Mucosa of rectum (tissue), 2 donors: Measurements from ENCODE around the gene RET.

Experiments
- H3K27ac ChIP-seq, 2 donors: one replicate each; pipeline ENCODE4 v1.7.0; 2013; ENCODE audit warnings: inconsistent platforms in 2 of 2, low read depth in 2 of 2, low read length in 2 of 2
- H3K27me3 ChIP-seq, 2 donors: one replicate each; pipeline ENCODE4 v1.7.0; 2013; ENCODE audit warnings: low read length in 2 of 2; ENCODE audit not compliant: control insufficient read depth in 2 of 2, insufficient read depth in 2 of 2
- H3K36me3 ChIP-seq, 2 donors: one replicate each; pipeline ENCODE4 v1.7.0; 2013; ENCODE audit warnings: low read length in 2 of 2; ENCODE audit not compliant: control insufficient read depth in 2 of 2, insufficient read depth in 2 of 2
- H3K4me1 ChIP-seq, 2 donors: one replicate each; pipeline ENCODE4 v1.7.0; 2013; ENCODE audit warnings: low read length in 2 of 2, mild to moderate bottlenecking in 1 of 2; ENCODE audit not compliant: control insufficient read depth in 2 of 2, insufficient read depth in 2 of 2
- H3K4me3 ChIP-seq, 2 donors: one replicate each; pipeline ENCODE4 v1.7.0; 2013; ENCODE audit warnings: low read length in 2 of 2
- H3K9ac ChIP-seq, 2 donors: one replicate each; pipeline ENCODE4 v1.7.0; 2013; ENCODE audit warnings: low read length in 2 of 2, low read depth in 1 of 2, mild to moderate bottlenecking in 1 of 2
- H3K9me3 ChIP-seq, 2 donors: one replicate each; pipeline ENCODE4 v1.7.0; 2013; ENCODE audit warnings: low read length in 2 of 2; ENCODE audit not compliant: control insufficient read depth in 2 of 2
- donor health status: healthy.
- donor health status: Normal muscosa, but diverticular disease.

RET gene

DNA sequence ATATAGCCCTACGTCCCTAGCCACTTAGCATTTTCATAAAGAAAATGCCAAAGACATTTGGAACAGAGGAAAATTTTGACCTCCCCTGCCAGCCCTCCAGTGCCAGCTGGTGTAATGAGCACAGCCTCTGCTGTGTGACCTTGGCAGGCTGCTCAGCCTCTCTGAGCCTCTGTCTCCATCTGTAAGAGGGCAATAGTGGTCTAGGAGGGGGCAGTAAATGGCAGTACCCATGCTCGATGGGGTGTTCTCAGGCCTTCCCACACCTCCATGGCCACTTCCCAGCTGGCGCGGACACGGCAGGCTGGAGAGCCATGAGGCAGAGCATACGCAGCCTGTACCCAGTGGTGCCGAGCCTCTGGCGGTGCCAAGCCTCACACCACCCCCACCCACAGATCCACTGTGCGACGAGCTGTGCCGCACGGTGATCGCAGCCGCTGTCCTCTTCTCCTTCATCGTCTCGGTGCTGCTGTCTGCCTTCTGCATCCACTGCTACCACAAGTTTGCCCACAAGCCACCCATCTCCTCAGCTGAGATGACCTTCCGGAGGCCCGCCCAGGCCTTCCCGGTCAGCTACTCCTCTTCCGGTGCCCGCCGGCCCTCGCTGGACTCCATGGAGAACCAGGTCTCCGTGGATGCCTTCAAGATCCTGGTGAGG, 37.3 kb downstream of the RET start:
- H3K9me3 ChIP-seq = no peaks in the 10 kb centered on the region
- H3K4me3 ChIP-seq = no peak overlapping the region
- H3K9ac ChIP-seq = no peak overlapping the region
- no peak overlapping the region for H3K27ac ChIP-seq
- no peaks in the 10 kb centered on the region for H3K27me3 ChIP-seq
- peaks cover 0 to 4% of the 10 kb centered on the region in 2 donors for H3K4me1 ChIP-seq
- no peaks in the 10 kb centered on the region for H3K36me3 ChIP-seq

DNA sequence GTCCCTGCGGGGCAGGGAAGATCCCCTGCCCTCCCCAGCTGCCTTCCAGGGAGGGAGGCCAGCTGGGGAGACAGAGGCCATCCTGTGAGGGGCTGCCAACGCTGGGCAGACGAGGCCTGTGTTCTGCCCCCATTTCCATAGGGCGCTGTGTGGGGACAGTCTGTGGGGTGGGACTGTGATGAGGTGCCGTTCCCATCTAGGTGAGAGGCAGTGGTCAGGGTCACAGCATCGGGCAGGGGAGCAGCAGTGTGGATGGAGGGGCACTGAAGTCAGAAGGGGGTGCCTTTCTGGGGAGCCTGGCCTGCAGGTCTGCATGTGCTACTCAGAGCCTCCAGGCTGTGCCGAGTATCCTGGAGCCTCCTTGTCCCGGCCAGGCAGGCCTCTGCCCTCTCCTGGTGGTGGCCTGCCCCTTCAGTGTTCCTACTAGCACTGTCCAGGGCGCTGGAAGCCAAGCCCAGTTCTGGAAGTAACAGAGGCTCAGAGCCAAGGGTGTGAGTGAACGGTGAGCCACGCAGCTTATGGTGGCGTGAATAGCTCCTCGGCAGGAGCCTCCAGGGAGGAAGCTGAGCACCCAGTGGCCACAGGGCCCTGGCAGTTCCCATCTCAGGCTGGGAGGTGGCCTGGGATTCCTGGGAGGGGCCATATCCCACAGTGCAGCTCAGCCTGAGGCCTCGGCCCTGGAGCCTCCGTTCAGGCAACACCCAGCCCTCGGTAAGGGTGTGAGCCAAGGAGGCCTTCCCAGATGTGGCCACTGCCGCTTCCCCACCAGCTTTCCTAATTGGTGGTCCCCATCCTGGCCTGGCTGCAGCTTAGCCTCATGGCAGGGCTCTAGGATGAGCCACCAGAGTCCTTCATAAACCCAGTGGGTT, 38.1 kb downstream of the RET start:
- no peaks in the 10 kb centered on the region for H3K9me3 ChIP-seq
- no peaks in the 10 kb centered on the region for H3K27me3 ChIP-seq
- no peak overlapping the region for H3K27ac ChIP-seq
- peaks cover 0 to 4% of the 10 kb centered on the region in 2 donors for H3K4me1 ChIP-seq
- H3K4me3 ChIP-seq = no peak overlapping the region
- H3K36me3 ChIP-seq = no peaks in the 10 kb centered on the region
- H3K9ac ChIP-seq = no peak overlapping the region

DNA sequence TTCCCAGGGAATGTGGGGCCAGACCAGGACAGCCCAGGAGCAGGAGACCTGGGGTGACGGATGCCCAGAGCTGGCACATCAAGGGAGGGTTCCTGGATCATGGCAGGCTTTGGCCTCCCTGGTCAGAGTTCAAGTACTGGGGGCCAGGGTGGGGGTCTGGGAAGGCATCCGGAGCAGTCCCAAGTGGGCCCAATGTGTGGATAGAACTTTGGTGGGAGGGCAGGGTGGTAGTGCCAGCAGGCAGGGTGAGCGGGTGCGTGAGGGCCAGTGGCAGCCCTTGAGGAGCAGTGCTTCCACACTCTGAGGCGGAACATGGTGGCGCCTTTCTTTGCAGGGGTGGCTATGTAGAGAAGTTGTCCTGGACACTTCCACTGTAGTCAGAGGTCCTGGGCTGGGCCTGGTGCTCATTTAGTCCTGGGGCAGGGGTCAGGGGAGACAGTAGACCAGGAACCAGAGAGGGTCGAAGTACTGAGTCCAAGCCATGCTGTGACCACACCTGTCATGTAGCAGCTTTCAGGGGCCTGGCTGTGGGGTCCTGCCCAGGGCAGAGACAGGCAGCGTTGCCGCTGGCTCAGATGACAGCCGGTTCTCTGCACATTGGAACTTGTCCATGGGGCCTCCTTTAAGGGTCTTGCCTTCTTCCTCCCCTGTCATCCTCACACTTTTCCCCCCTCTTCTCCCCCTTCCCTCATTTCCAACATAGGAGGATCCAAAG, 39.2 kb downstream of the RET start:
- Histone ChIP-seq H3K36me3 (no peaks in the 10 kb centered on the region), H3K27ac (no peak overlapping the region), H3K9me3 (no peaks in the 10 kb centered on the region), H3K9ac (no peak overlapping the region), H3K4me3 (no peak overlapping the region), H3K27me3 (no peaks in the 10 kb centered on the region), H3K4me1 (no peaks in the 10 kb centered on the region)

DNA sequence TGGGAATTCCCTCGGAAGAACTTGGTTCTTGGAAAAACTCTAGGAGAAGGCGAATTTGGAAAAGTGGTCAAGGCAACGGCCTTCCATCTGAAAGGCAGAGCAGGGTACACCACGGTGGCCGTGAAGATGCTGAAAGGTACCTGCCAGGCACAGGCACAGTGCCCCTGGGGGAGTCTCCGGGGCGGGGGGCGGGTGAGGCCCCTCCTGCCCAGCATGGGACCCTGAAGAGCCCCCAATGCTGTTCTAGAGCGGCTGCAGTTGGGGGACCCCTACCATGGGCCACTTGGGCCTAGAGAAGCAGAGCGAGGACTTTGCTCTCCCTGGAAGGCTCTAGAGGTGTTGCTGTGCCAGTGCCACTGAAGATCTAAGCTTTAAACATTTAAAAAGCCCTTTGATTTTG, 39.7 kb downstream of the RET start:
- Histone ChIP-seq H3K36me3 (no peaks in the 10 kb centered on the region), H3K9ac (no peak overlapping the region), H3K9me3 (no peaks in the 10 kb centered on the region), H3K4me1 (no peaks in the 10 kb centered on the region), H3K4me3 (no peak overlapping the region), H3K27ac (no peak overlapping the region), H3K27me3 (no peaks in the 10 kb centered on the region)

DNA sequence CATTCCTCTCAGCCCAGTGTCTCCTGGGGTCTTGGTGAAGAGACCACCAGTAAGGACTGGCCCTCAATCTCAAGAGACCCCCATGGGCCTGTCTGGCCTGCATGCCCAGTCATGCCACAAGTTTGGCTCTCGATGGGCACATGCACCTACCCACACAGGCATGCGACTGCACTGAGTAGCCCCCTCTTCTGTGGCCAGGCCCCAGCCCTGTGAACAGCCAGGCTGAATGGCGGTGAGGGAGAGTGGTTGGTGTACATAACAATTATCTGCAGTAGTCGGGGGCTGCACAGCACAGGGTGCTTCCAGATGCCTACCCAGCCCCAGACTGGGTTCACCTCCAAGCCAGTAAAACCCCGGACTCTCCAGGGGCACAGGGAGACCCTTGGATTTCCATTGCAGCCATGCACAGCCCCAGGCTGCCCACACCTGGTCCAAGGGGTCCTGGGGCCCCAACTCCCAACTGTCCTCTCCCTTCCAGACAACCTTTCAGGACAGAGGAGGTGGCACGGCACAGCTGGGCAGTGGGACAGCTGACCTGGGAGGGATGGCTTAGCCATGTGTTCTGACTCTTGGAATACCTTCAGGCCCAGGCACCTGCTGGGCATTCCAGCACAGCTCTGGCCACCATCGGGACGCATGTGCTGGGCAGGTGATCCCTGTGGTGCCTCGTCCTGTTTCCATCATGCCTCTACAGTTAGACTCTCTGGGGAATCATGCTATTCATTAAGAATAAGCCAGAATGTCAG, 40.3 kb downstream of the RET start:
- no peak overlapping the region for H3K9ac ChIP-seq
- peaks cover 0 to 2% of the 10 kb centered on the region in 2 donors for H3K4me1 ChIP-seq
- no peak overlapping the region for H3K4me3 ChIP-seq
- no peaks in the 10 kb centered on the region for H3K27me3 ChIP-seq
- no peaks in the 10 kb centered on the region for H3K9me3 ChIP-seq
- no peaks in the 10 kb centered on the region for H3K36me3 ChIP-seq
- no peak overlapping the region for H3K27ac ChIP-seq

DNA sequence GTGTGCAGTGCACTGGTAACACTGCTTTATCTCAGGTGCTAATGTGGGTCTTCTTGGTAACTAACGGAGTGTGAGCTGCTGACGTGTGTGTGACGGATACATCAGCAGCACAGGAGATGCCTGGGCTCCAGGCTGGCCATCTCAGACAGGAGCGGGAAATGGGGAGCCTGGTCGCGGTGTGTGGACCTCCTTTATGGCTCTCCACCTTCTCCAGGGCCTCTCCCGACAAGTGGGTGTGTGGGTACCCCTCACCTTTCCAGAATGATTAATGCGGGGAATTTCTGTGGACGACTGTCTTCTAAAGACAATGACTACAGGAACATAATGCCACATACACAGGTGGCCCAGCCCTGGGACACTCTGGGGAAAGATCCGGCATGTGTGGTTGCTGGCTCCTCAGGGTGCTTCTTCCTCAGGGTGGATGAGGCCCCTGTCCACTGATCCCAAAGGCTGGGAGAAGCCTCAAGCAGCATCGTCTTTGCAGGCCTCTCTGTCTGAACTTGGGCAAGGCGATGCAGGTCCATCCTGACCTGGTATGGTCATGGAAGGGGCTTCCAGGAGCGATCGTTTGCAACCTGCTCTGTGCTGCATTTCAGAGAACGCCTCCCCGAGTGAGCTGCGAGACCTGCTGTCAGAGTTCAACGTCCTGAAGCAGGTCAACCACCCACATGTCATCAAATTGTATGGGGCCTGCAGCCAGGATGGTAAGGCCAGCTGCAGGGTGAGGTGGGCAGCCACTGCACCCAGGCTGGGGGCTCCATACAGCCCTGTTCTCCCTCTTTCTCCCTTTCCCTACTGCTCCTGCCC, 41.1 kb downstream of the RET start:
- no peak overlapping the region for H3K9ac ChIP-seq
- H3K36me3 ChIP-seq = no peaks in the 10 kb centered on the region
- no peak overlapping the region for H3K27ac ChIP-seq
- no peaks in the 10 kb centered on the region for H3K9me3 ChIP-seq
- no peak overlapping the region for H3K4me3 ChIP-seq
- H3K27me3 ChIP-seq = no peaks in the 10 kb centered on the region
- peaks cover 0 to 2% of the 10 kb centered on the region in 2 donors for H3K4me1 ChIP-seq

DNA sequence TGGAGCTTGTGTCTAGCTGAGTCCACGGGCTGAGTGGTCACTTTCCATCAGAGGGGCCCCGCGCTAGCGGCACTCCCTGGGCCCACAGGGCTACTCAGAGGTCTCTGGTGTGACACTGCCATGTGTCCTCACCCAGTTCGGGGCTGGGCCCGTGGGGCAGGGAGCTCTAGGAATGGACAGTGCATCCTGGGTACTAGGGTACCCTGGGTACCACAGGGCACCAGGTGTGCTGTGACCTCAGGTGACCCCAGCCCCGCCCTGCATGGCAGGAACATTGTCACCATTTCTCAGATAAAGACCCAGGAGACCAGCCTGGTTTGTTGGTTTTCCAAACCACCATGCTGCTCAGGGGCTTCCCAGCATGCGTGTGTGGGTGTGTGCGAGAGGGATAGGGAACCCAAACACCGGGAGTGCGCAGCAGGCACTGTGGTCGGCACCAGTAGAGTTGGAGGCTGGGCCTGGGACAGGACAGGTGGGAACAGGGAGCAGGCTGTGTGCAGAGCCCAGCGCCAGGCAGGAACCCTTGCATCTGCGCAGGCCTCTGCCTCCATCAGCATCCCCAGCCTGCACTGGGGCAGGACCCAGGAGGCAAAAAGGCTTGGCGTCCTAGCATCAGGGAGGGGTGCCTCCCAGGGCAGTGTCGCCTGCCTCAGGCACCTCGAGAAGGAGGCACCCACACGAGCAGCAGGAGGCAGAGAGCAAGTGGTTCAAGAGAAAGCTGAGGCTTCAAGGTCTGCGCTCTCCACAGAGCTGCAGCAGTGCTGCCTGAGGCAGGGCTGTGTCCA, 42.0 kb downstream of the RET start:
- H3K27ac ChIP-seq = no peak overlapping the region
- H3K9me3 ChIP-seq = no peaks in the 10 kb centered on the region
- no peaks in the 10 kb centered on the region for H3K27me3 ChIP-seq
- peaks cover 0 to 2% of the 10 kb centered on the region in 2 donors for H3K4me1 ChIP-seq
- no peak overlapping the region for H3K9ac ChIP-seq
- H3K36me3 ChIP-seq = no peaks in the 10 kb centered on the region
- no peak overlapping the region for H3K4me3 ChIP-seq

DNA sequence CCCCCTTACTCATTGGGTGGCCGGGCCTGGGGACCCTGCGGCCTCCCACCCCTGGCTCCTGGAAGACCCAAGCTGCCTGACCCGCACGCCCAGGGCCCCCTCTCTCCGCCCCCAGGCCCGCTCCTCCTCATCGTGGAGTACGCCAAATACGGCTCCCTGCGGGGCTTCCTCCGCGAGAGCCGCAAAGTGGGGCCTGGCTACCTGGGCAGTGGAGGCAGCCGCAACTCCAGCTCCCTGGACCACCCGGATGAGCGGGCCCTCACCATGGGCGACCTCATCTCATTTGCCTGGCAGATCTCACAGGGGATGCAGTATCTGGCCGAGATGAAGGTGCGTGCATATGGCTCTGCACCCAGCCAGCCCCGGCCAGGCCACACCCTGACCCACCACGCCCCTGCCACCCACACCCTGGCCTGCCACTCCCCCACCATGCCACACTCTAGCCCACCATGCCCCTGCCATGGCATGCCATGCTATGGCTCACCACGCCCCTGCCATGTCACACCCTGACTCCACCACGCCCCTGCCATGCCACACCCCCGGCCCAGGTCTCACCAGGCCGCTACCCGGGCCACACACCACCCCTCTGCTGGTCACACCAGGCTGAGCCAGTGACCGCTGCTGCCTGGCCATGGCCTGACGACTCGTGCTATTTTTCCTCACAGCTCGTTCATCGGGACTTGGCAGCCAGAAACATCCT, 42.7 kb downstream of the RET start:
- Histone ChIP-seq H3K4me3 (no peak overlapping the region), H3K27me3 (no peaks in the 10 kb centered on the region), H3K27ac (no peak overlapping the region), H3K9me3 (no peaks in the 10 kb centered on the region), H3K4me1 (peaks cover 0 to 2% of the 10 kb centered on the region in 2 donors), H3K36me3 (no peaks in the 10 kb centered on the region), H3K9ac (no peak overlapping the region)
